ENCODE data around the gene STARD10.

Gene STARD10

GRCh38 chr11:72724021-72724551 lies 69.8 kb downstream of the STARD10 start:
- DNase-seq = no peak

GRCh38 chr11:72723508-72723907 lies 70.3 kb downstream of the STARD10 start:
- DNase-seq = no peak

GRCh38 chr11:72722050-72722748 lies 71.6 kb downstream of the STARD10 start:
- peak; percentile 38 to 74 for DNase-seq

- DNase-seq = no peak
Measured at GRCh38 chr11:72721689-72722049, 72.2 kb downstream of the STARD10 start.

- DNase-seq = no peak
Measured at GRCh38 chr11:72721276-72721675, 72.6 kb downstream of the STARD10 start.

GRCh38 chr11:72720784-72721183 lies 73.1 kb downstream of the STARD10 start:
- no peak for DNase-seq

GRCh38 chr11:72720047-72720446 lies 73.8 kb downstream of the STARD10 start:
- DNase-seq = no peak

GRCh38 chr11:72719551-72719950 lies 74.3 kb downstream of the STARD10 start:
- no peak for DNase-seq

GRCh38 chr11:72719144-72719543 lies 74.7 kb downstream of the STARD10 start:
- DNase-seq = no peak

- DNase-seq = no peak
Measured at GRCh38 chr11:72718101-72718501, 75.7 kb downstream of the STARD10 start.

GRCh38 chr11:72716788-72717435 lies 76.9 kb downstream of the STARD10 start:
- DNase-seq = no peak

GRCh38 chr11:72716290-72716689 lies 77.6 kb downstream of the STARD10 start:
- peak in 1 of 2 experiments; percentile 25 for DNase-seq

GRCh38 chr11:72712841-72713240 lies 81.0 kb downstream of the STARD10 start:
- no peak for DNase-seq

GRCh38 chr11:72712168-72712751 lies 81.6 kb downstream of the STARD10 start:
- no peak for DNase-seq

GRCh38 chr11:72711141-72711540 lies 82.7 kb downstream of the STARD10 start:
- no peak for DNase-seq

GRCh38 chr11:72710278-72710677 lies 83.6 kb downstream of the STARD10 start:
- DNase-seq = no peak

GRCh38 chr11:72709478-72710238 lies 84.2 kb downstream of the STARD10 start:
- DNase-seq = no peak

GRCh38 chr11:72707032-72707431 lies 86.8 kb downstream of the STARD10 start:
- no peak for DNase-seq

- DNase-seq = no peak
Measured at GRCh38 chr11:72706579-72706978, 87.3 kb downstream of the STARD10 start.

- DNase-seq = no peak
Measured at GRCh38 chr11:72705442-72706365, 88.1 kb downstream of the STARD10 start.

- no peak for DNase-seq
Measured at GRCh38 chr11:72704783-72705265, 89.0 kb downstream of the STARD10 start.

All from NCI-H446 (cell line).